ENCODE data around the gene CCR6.
"Not testable (repeated sequence)": the region's sequence is repeated elsewhere in the genome, so short reads cannot be mapped to it uniquely, and the experiment has no call there.

The CCR6 gene

GRCh38 chr6:167122827-167123657 is at the start of gene CCR6:
CCR6 (plus strand) TSS chr6:167123096; CDS start chr6:167136135, 13,039 bp downstream.
- DNase-seq, result no peak

GRCh38 chr6:167073679-167074274 is 49.1 kb upstream of the CCR6 start:
- no peak for DNase-seq

- no peak for DNase-seq
Measured at GRCh38 chr6:167077241-167077932, 45.5 kb upstream of the CCR6 start.

- DNase-seq, result no peak
Measured at GRCh38 chr6:167078745-167079144, 44.2 kb upstream of the CCR6 start.

GRCh38 chr6:167079853-167080297 is 43.0 kb upstream of the CCR6 start:
- peak; percentile 49 for DNase-seq

GRCh38 chr6:167087857-167088354 is 35.0 kb upstream of the CCR6 start:
- no peak for DNase-seq

- DNase-seq, result not testable (repeated sequence)
Measured at GRCh38 chr6:167088741-167089140, 34.2 kb upstream of the CCR6 start.

GRCh38 chr6:167089243-167090142 is 33.4 kb upstream of the CCR6 start:
- DNase-seq, result no peak

- no peak for DNase-seq
Measured at GRCh38 chr6:167090171-167090570, 32.7 kb upstream of the CCR6 start.

- DNase-seq, result peak; percentile 20
Measured at GRCh38 chr6:167091026-167091804, 31.7 kb upstream of the CCR6 start.

GRCh38 chr6:167091805-167092107 is 31.1 kb upstream of the CCR6 start:
- no peak for DNase-seq

- DNase-seq, result no peak
Measured at GRCh38 chr6:167092672-167093339, 30.1 kb upstream of the CCR6 start.

- DNase-seq, result no peak
Measured at GRCh38 chr6:167093406-167093921, 29.4 kb upstream of the CCR6 start.

- DNase-seq, result peak; percentile 61
Measured at GRCh38 chr6:167093922-167094432, 28.9 kb upstream of the CCR6 start.

GRCh38 chr6:167094436-167094819 is 28.5 kb upstream of the CCR6 start:
- DNase-seq, result no peak

- DNase-seq, result no peak
Measured at GRCh38 chr6:167094820-167095637, 27.9 kb upstream of the CCR6 start.

- no peak for DNase-seq
Measured at GRCh38 chr6:167095888-167096287, 27.0 kb upstream of the CCR6 start.

GRCh38 chr6:167096991-167097390 is 25.9 kb upstream of the CCR6 start:
- DNase-seq, result no peak

- no peak for DNase-seq
Measured at GRCh38 chr6:167097770-167098169, 25.1 kb upstream of the CCR6 start.

GRCh38 chr6:167098825-167099225 is 24.1 kb upstream of the CCR6 start:
- no peak for DNase-seq
